ENCODE data around the gene ELOVL3.

DNA sequence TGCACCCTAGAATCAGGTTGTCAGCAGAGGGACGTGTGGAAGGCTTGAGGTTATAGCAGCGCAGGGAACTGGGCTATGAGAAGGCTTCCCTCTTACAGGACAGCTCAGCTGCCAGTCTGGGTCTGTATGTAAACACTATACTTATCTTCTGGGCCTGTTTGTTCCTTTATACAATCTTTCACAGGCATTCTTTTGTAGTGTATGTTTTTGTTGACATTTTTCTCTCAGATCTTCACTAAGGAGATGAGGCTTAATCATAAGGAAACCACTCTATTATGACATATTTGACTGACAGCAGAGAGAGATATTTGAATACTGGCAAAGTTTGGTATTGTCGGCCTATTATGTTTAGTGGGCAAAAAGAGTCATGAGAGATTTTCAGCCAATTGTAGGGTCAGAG is 20.2 kb downstream of the ELOVL3 start:
- TF ChIP-seq CTCF (IDR thresholded peaks at IDR 0.05) (no peak), POLR2A (IDR thresholded peaks at IDR 0.05) (no peak)
